HepG2 (cell line): ENCODE data around the gene GABBR2. TPM values are rescaled to one million over a fixed set of nuclear protein-coding genes. Genes with fewer than 3 reads are reported as not detected.

ENCODE experiments used
- ATAC-seq: fragments of 200-7000 bp; cut with Tn5 transposase; 3 replicates; pipeline ENCODE4 v1.9.1; 2020; ENCODE audit warnings: mild to moderate bottlenecking, moderate library complexity
- BruUV-seq: library from RNA; stranded (reverse); fragments of 400-500 nt; replicated peaks from 2 replicates; lab custom pipeline; 2021; lab: Mats Ljungman, UMichigan
- CTCF ChIA-PET: fragments of 300-600 bp; formaldehyde crosslinking; extraction: SDS; loops from one replicate; lab custom pipeline; 2021; ENCODE audit warnings: low total read pairs, inconsistent platforms, low intra/inter-chr PET ratio; lab: Yijun Ruan, JAX
- POLR2A ChIA-PET: fragments of 350-600 bp; sonication (Branson Sonifier 250); formaldehyde crosslinking; loops from one replicate; lab custom pipeline; 2020; ENCODE audit warnings: antibody characterized with exemption, inconsistent platforms; lab: Yijun Ruan, JAX
- DNase-seq: peaks from one replicate; pipeline ENCODE4 v3.0.0-alpha.2; 2015; ENCODE audit warnings: low spot score
- FAIRE-seq: peaks from 3 replicates; lab custom pipeline; 2011; peaks lifted over from hg19 to GRCh38; lab: Jason Lieb, UNC
- H2AFZ ChIP-seq: one replicate; pipeline ENCODE4 v1.6.1; 2011; ENCODE audit warnings: low read length, inconsistent platforms
- H3K27ac ChIP-seq: fragments of 300-600 bp; 3 replicates; pipeline ENCODE4 v1.8.0; 2011; ENCODE audit warnings: mixed run types, mild to moderate bottlenecking, mixed read lengths, low read length, inconsistent platforms; ENCODE audit not compliant: insufficient read depth; ENCODE audit errors: extremely low read length
- H3K27me3 ChIP-seq, 2 experiments: fragments of 200-600 bp in 1 of 2; 2 replicates in 1 of 2; 3 replicates in 1 of 2; pipeline versions ENCODE4 v1.6.0 to v1.8.0; 2011; ENCODE audit warnings: low read length in 2 of 2, mild to moderate bottlenecking in 2 of 2, moderate library complexity in 2 of 2, inconsistent platforms in 1 of 2; ENCODE audit not compliant: insufficient read depth in 2 of 2, control insufficient read depth in 1 of 2
- H3K36me3 ChIP-seq, 2 experiments: fragments of 200-600 bp in 1 of 2; replicated peaks in 1 of 2; 2 replicates in 1 of 2; 3 replicates in 1 of 2; pipeline versions ENCODE4 v1.5.1 to v1.8.0; 2011; ENCODE audit warnings: low read length in 2 of 2, inconsistent platforms in 1 of 2; ENCODE audit not compliant: insufficient read depth in 2 of 2, control insufficient read depth in 1 of 2
- H3K4me1 ChIP-seq: 2 replicates; pipeline ENCODE4 v1.5.1; 2012; ENCODE audit warnings: low read length, inconsistent platforms; ENCODE audit not compliant: insufficient read depth
- H3K4me2 ChIP-seq: 2 replicates; pipeline ENCODE4 v1.6.0; 2011; ENCODE audit warnings: low read depth, low read length, inconsistent platforms
- H3K4me3 ChIP-seq, 3 experiments: fragments of 200-600 bp in 1 of 3; sonication (generic), shearing (Covaris generic) in 1 of 3; replicated peaks in 1 of 3; 2 replicates each; pipeline ENCODE4 v1.5.1; 2011 to 2016; ENCODE audit warnings: low read length in 3 of 3, inconsistent platforms in 2 of 3, low read depth in 2 of 3, mild to moderate bottlenecking in 2 of 3, control low read depth in 1 of 3, mixed read lengths in 1 of 3; ENCODE audit not compliant: insufficient read depth in 1 of 3
- H3K79me2 ChIP-seq: one replicate; pipeline ENCODE4 v1.6.1; 2011; ENCODE audit warnings: low read length, inconsistent platforms; ENCODE audit not compliant: insufficient read depth
- H3K9ac ChIP-seq: 2 replicates; pipeline ENCODE4 v1.6.0; 2011; ENCODE audit warnings: mild to moderate bottlenecking, low read depth, low read length, inconsistent platforms; ENCODE audit not compliant: insufficient read depth
- H3K9me3 ChIP-seq: 2 replicates; pipeline ENCODE4 v1.5.1; 2012; ENCODE audit warnings: mild to moderate bottlenecking, low read length
- H4K20me1 ChIP-seq: 2 replicates; pipeline ENCODE4 v1.6.0; 2011; ENCODE audit warnings: inconsistent platforms, mild to moderate bottlenecking, low read length, moderate library complexity; ENCODE audit not compliant: insufficient read depth
- CSRNP1 ChIP-seq: sonication (generic); formaldehyde crosslinking; IDR thresholded peaks from 2 replicates; pipeline ENCODE4 v1.8.1; 2023; ENCODE audit warnings: mild to moderate bottlenecking, missing genetic modification reagents
- GABPA ChIP-seq, 2 experiments: IDR thresholded peaks; 2 replicates each; pipeline ENCODE4 v1.6.1; 2011 to 2016; ENCODE audit warnings: low read depth in 2 of 2, low read length in 1 of 2, missing biosample characterization in 1 of 2, missing genetic modification characterization in 1 of 2
- HNRNPK ChIP-seq: fragments of 200-400 bp; formaldehyde crosslinking; IDR thresholded peaks from 2 replicates; pipeline ENCODE4 v1.6.1; 2018; ENCODE audit warnings: low read length, low read depth, moderate library complexity, mild to moderate bottlenecking; ENCODE audit not compliant: poor library complexity, severe bottlenecking
- ISX ChIP-seq: sonication (generic); formaldehyde crosslinking; conservative IDR thresholded peaks from 2 replicates; pipeline ENCODE4 v1.5.0; 2020; ENCODE audit warnings: missing genetic modification reagents
- KDM2A ChIP-seq: sonication (generic); formaldehyde crosslinking; IDR thresholded peaks from 2 replicates; pipeline ENCODE4 v1.4.0; 2020; ENCODE audit warnings: low read depth, missing genetic modification reagents, borderline replicate concordance
- KDM6A ChIP-seq: IDR thresholded peaks from 2 replicates; pipeline ENCODE4 v1.6.1; 2016; ENCODE audit warnings: low read depth
- LCORL ChIP-seq, 2 experiments: fragments of 450-650 bp in 1 of 2; sonication (generic) in 1 of 2; formaldehyde crosslinking in 1 of 2; IDR thresholded peaks; 2 replicates each; pipeline versions ENCODE4 v1.5.0 to v1.6.1; 2017 to 2020; ENCODE audit warnings: antibody characterized with exemption in 1 of 2, missing genetic modification reagents in 1 of 2
- MED8 ChIP-seq: sonication (generic); formaldehyde crosslinking; IDR thresholded peaks from 2 replicates; pipeline ENCODE4 v1.8.1; 2023; ENCODE audit warnings: mild to moderate bottlenecking, missing genetic modification reagents; ENCODE audit not compliant: insufficient replicate concordance
- NBN ChIP-seq: fragments of 450-650 bp; conservative IDR thresholded peaks from 2 replicates; pipeline ENCODE4 v1.6.1; 2017
- NR3C1 ChIP-seq: sonication (generic); formaldehyde crosslinking; IDR thresholded peaks from 2 replicates; pipeline ENCODE4 v1.4.0; 2020; ENCODE audit warnings: missing genetic modification reagents
- SMARCE1 ChIP-seq: fragments of 450-650 bp; IDR thresholded peaks from 2 replicates; pipeline ENCODE4 v1.6.1; 2017; ENCODE audit warnings: borderline replicate concordance
- ZFP41 ChIP-seq: sonication (generic); formaldehyde crosslinking; IDR thresholded peaks from 2 replicates; pipeline ENCODE4 v1.4.0; 2020; ENCODE audit warnings: mild to moderate bottlenecking, missing genetic modification reagents, borderline replicate concordance
- ZNF234 ChIP-seq: sonication (generic); formaldehyde crosslinking; conservative IDR thresholded peaks from 2 replicates; pipeline ENCODE4 v1.5.1; 2020; ENCODE audit warnings: mild to moderate bottlenecking, missing genetic modification reagents
- ZNF644 ChIP-seq: IDR thresholded peaks from 2 replicates; pipeline ENCODE4 v1.6.1; 2016; ENCODE audit warnings: low read depth
- ZNF709 ChIP-seq: sonication (generic); formaldehyde crosslinking; IDR thresholded peaks from 2 replicates; pipeline ENCODE4 v1.5.0; 2020; ENCODE audit warnings: mild to moderate bottlenecking, missing genetic modification reagents
- WGBS: methylation state at CpG from one replicate; pipeline ENCODE4 v1.1.6; 2017; ENCODE audit warnings: low lambda C conversion rate; 5-methylcytosine and 5-hydroxymethylcytosine counted together
- in situ Hi-C: cut with HindIII; loops from 2 replicates; pipeline ENCODE4 v1.10.0; 2017; ENCODE audit warnings: low pct_unique_long_range_greater_than_20kb; ENCODE audit not compliant: extremely low pct_ligation_motif_present
- intact Hi-C: fragments of 100-400 bp; cut with micrococcal nuclease; formaldehyde crosslinking; loops from one replicate; pipeline ENCODE4 v1.10.0; 2022; ENCODE audit not compliant: unreplicated experiment
- polyA plus RNA-seq, 8 experiments: library from polyadenylated mRNA; depleted of rRNA in 3 of 8; stranded (reverse) in 7 of 8; unstranded in 1 of 8; fragments of >200 nt; fragmentation: Illumina TruSeq in 4 of 8; extraction: Trizol in 4 of 8; gene quantifications; 2 replicates each; pipeline versions ENCODE4 v1.2.1 to v1.2.3, GENCODE V29; 2011 to 2016; ENCODE audit warnings: low read depth in 4 of 8, missing spikeins in 1 of 8, mixed read lengths in 1 of 8; ENCODE audit not compliant: insufficient read depth in 1 of 8
- total RNA-seq, 5 experiments: library from RNA; depleted of rRNA; stranded (reverse); fragments of >200 nt; fragmentation: Illumina TruSeq; extraction: Trizol; gene quantifications; 2 replicates each; pipeline ENCODE4 v1.2.3, GENCODE V29; 2016; ENCODE audit warnings: low read depth in 1 of 5

The GABBR2 gene
- total and polyA plus RNA-seq, 2 of the 13 experiments (the other 11 are each of a cell fraction or from before 2014, with no cell fraction given): 0.02 TPM; not detected in 1

DNA sequence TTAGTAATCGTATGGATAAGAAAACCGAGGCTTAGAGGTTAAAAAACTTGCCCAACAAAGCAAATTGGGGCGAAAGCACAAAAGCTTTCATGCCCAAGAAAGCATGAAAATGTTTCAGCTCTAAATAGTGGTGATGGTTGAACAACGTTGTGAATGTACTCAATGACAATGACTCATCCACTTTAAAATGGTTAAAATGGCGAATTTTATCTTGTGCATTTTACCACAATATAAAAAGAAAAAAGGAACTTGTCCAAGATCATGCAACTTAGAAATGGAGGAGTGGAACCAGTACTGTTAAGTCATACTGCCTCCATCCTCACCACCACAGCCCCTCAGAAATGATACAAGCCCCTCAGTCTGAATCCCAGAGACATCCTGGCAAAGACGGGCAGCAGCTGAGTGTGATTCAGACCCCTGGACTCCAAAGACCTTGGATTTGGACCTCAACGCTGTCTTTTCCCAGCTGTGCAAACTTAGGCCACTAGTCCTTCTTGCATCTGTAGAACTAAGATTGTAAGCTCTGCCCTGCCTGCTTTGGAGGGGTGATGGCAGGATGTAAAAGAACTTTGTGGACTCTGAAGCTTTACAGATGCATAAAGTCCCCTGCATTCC, 158.4 kb downstream of the GABBR2 start:
- no peak overlapping the region for H3K9ac ChIP-seq
- CTCF ChIA-PET: no interaction called here
- intact Hi-C loops (no loop called here), in situ Hi-C loops (no loop called here)
- POLR2A ChIA-PET: no interaction called here
- TF ChIP-seq ISX (CRISPR knock-in tag): no peak
- no peak for TF ChIP-seq ZNF644
- TF ChIP-seq KDM6A: no peak
- TF ChIP-seq SMARCE1: no peak
- no peak for TF ChIP-seq HNRNPK
- no peak for TF ChIP-seq GABPA (IDR thresholded peaks at IDR 0.05; ENCODE audit: low read depth, low read length)
- no peak for TF ChIP-seq GABPA (CRISPR knock-in tag; IDR thresholded peaks at IDR 0.05; ENCODE audit: low read depth)
- no peaks in the 10 kb centered on the region for H3K36me3 ChIP-seq
- no peaks in the 10 kb centered on the region for H3K9me3 ChIP-seq
- H4K20me1 ChIP-seq: no peaks in the 10 kb centered on the region
- H3K79me2 ChIP-seq: no peaks in the 10 kb centered on the region
- FAIRE-seq (no peak), DNase-seq (no peak), ATAC-seq (no peak)
- no peak overlapping the region for H2AFZ ChIP-seq
- 3% methylated on average over 7 of the region's 7 CpGs for WGBS
- H3K4me2 ChIP-seq: no peak overlapping the region
- no peak overlapping the region for H3K4me3 ChIP-seq
- no peaks in the 10 kb centered on the region for H3K4me1 ChIP-seq
- peaks cover 0 to 10% of the 10 kb centered on the region in 2 experiments; a peak in 1 of 5 replicates for H3K27me3 ChIP-seq
- BruUV-seq: no TSS peak
- no peak overlapping the region for H3K27ac ChIP-seq

DNA sequence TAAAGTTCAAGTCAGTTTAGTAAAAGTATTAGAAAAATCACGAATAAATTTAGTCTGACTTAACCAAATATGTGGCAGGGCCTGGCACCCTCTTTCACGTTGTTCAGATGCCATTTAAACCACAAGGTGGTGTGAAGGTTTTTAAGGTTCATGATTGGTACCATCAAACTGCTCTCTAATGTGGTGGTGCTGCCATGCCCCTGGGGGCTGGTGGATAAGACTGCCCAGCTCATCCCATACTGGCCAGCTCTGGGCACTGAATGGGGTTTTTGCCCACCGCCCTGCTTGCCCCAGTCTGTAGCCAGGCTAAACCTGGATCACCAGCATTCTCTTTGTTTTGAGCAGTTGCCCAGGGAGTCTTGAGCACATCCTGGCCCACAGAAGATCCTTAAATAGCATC, 159.3 kb downstream of the GABBR2 start:
- ChIA-PET CTCF (no interaction called here), POLR2A (no interaction called here)
- no peaks in the 10 kb centered on the region for H3K36me3 ChIP-seq
- no peak overlapping the region for H2AFZ ChIP-seq
- H4K20me1 ChIP-seq: no peaks in the 10 kb centered on the region
- no peak overlapping the region for H3K4me2 ChIP-seq
- 0% methylated on average over 2 of the region's 3 CpGs for WGBS
- no peak for DNase-seq
- TF ChIP-seq NBN (no peak), LCORL (IDR thresholded peaks at IDR 0.05) (no peak), LCORL (CRISPR knock-in tag; IDR thresholded peaks at IDR 0.05) (no peak), KDM2A (CRISPR knock-in tag) (no peak), ZNF234 (no peak), ZFP41 (CRISPR knock-in tag) (no peak), MED8 (CRISPR knock-in tag) (no peak), ZNF709 (CRISPR knock-in tag) (no peak), CSRNP1 (CRISPR knock-in tag) (no peak), NR3C1 (CRISPR knock-in tag) (no peak)
- no TSS peak for BruUV-seq
- H3K27ac ChIP-seq: no peak overlapping the region
- peaks cover 0 to 10% of the 10 kb centered on the region in 2 experiments; a peak in 1 of 5 replicates for H3K27me3 ChIP-seq
- FAIRE-seq: no peak
- no peaks in the 10 kb centered on the region for H3K9me3 ChIP-seq
- H3K4me3 ChIP-seq: no peak overlapping the region
- ATAC-seq: no peak
- no peaks in the 10 kb centered on the region for H3K4me1 ChIP-seq
- in situ Hi-C loops (no loop called here), intact Hi-C loops (no loop called here)
- no peak overlapping the region for H3K9ac ChIP-seq
- no peaks in the 10 kb centered on the region for H3K79me2 ChIP-seq
